NCI-H1694 (cell line): ENCODE data around the gene NRP2.

Experiments
- DNase-seq: peaks from one replicate; lab custom pipeline; 2025; lab: John Stamatoyannopoulos, UW

Gene NRP2

DNA sequence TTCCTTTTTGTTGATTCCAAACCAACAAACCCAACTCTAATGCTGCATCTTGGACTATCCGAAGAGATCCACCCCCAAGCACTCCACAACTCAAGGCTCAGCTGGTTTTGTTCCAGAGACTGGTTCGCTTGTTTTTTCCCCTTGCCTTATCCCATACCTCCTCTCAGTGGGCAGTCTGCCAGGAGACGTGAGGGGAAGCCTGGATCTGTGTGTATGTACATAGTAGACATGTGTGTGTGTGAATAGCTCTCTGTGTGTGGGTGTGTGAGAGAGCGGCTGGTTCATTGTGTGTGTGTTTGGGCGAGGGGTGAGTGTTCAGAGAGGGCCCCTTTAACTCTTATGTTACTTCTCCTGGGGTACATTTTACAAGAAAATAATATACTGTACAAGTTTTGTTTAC lies 94.4 kb downstream of the NRP2 start:
- DNase-seq: no peak

DNA sequence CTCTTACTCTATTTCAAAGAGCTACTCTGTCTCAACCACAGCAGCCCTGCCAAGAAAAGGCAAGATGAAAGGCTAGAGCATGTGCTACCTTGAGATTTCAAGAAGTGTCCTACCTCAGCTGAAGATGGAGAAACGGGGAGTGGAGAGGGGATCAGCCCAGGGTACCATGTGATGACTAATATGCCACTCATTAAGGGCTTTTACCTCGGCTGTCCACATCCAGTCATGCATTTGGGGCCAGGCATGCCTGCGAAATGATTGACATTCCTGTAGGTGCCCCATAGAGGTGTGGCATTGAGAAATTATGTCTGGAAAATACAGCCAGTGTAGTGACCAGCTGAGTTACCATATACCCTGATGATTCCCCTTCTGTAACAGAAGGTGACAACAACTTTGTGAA lies 96.1 kb downstream of the NRP2 start:
- no peak for DNase-seq

DNA sequence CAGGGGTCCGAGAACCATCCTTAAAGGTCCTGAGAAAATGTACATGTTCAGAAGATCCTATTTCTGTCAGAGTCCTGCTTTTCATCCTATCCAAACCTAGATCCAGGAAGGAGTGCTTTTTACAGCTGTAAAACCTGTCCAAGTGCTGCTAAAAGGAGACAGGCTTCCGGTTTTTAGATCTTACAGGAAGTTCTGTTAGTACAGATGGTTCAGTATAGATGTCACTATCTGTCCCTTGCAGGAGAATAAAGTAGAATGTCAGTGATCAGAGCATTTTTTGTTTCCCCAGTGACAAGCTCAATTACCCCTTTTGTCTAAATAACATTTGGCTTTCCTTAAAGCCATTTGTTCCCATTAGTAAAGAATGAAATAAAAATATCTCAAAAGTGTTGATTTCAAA lies 98.3 kb downstream of the NRP2 start:
- DNase-seq: no peak

DNA sequence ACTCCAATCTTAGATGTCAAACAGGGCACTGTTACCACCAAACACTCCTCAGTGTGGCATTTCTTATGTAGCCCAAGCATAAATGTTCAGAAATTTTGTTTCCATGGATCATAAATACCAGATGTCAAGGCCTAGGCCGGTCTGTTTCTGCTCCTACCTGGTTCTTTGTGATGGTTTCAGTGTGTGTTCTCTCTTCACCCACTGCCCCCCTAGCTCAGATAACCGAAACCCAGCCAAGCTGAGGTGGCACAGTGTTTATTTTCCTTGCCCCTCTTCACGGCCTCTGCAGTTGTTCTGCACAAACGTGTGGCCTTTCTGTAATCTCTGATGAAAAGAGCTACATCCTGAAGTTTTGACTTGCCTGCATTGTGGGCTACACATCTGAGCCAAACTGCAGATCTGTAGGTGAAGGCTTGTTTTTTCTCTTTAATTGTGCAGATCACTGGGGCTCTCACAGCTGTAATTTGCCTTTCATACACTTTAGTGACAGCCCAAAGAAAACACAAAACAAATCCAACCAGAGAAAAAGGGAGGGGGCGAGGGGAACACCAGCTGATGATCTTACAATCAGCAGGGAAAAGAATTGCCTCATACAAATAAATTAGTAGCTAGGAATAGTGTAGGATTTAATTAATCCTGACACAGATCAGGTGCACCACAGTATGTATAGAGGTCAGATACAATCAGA lies 99.1 kb downstream of the NRP2 start:
- DNase-seq: no peak

DNA sequence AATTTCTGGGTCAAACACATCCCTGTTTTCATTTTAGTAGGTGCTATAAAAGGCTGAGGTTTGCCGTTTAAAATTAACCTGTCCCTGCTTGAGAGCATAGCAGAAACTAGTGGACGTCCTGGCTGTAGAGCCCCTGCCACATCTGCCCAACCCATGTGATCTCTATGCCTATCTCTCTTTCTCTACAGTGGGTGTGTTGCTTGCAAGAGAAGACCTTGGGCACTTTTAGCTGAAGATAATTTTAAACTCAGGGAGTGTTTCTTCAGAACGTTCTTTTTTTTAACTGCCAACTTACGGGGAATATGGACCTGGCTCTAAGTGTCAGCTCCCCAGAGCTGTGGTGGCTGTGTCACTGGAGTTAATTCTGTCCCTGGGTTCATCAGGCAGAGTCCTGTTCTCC lies 100.6 kb downstream of the NRP2 start:
- no peak for DNase-seq

DNA sequence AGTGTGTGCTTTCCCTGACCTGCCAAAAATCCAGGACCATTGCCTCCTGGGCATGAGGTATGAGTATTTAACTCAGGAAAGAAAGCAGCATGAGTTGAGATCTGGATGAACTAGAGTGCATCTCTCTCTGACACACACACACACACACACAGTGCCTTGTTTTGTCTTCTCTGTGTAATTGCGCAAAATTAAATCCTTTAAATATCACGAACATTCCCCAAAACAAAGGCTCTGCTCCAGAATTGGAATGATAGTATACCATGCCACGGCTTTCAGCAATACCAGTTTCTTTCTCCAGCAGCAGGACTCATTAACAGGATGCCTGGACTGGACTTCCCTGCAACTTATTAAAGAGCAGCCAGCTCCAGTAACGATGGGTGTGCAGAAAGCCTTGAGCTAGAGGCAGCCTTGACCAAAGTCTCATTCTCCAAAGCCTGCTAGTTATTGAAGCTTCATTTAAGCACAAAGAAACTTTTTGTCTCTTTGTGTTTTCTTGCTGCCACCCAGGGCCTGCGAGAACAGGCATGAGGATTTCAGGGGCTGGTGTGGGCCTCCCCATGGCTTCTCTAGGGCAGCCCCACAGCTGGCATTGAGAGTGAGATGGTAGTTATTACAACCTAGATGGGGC lies 101.7 kb downstream of the NRP2 start:
- DNase-seq: no peak

DNA sequence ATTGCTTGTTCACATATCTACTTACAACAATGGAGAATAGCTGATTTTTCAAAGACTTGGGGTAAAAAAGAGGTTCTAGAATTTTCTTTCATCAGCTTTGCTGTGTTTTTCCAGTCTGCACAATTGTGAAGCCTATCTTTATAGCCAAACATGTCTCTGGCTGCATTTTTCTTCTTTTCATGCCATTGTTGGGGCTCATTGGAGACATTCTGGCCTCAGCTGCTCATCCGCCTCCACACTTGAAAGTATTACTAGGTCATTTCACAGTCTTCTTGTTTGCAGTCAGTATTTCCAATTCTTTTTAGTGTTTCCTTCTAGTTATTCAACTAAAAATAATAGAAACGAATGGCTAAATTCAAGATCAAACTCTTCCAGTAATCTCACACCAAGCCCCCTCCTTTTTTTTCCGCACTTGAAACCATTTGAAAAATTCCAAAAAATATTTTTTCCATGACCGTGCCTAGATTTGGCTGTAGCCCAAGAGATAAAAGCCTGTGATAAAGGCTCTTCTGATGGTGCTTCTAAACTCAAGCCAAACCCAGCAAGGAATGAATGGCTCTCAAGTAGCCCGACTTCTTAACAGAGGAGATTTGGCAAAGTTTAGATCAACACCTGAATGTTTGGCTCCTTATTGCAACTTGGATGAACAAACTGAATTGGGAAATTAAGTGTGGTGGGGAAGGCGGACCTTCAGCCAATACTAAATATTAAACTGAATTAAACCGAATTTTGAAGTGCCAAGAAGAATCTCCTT lies 103.4 kb downstream of the NRP2 start:
- DNase-seq: no peak

DNA sequence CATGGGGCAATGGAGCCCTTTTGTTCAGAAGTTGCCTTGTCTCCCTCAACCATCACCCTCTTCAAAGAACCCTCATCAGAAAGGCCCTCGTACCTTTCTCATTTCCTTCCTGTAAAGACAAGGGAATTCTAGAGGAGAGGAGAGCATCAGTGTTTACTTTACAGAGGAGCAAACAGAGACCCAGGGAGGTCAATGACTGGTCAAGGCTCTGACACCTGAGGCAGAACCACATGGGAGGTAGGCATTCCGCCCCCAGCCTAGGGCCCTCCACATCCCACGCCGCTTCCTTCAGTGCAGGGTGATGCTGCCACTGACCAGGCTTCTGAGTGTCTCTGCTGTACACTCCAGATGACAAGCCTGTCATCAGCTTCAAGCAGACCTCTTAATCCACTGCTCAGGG lies 104.7 kb downstream of the NRP2 start:
- no peak for DNase-seq

DNA sequence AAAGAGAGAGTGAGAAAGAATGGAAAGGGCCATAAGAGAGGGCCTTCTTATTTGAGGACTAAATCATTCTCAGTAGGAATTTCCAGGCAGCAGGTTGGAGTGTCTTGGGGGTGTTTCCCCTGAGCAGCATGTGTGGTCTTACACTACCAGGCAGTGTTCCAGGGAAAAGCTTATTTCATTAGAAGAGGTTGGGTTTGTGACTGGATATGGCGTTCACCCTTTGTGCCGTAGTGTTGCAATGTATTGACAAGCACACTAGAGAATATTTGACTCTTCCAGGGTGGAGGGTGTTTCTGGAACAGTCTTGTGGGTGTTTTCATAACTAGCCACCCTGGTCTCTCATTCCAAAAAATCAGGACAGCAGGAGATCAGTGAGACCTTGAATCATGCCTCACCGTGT lies 105.5 kb downstream of the NRP2 start:
- DNase-seq: no peak

DNA sequence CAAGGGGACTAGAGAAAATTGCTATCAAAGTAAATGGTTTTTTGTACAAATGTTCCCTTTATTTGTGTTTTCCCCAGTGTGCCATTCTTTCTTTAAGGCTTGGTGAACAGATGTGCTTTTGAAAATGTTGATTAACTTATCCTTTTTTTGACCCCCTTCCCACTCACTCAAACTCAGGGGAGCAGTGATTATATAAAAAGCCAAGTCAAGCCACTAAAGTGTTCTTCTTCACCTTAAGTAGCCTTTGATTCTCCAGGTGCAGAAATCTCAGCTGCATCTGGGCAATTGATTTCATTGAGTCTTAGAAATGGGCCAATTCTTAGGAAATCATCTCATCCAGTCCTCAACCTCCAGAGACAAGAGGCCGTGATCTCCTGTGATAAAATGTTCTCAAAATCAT lies 107.6 kb downstream of the NRP2 start:
- no peak for DNase-seq

DNA sequence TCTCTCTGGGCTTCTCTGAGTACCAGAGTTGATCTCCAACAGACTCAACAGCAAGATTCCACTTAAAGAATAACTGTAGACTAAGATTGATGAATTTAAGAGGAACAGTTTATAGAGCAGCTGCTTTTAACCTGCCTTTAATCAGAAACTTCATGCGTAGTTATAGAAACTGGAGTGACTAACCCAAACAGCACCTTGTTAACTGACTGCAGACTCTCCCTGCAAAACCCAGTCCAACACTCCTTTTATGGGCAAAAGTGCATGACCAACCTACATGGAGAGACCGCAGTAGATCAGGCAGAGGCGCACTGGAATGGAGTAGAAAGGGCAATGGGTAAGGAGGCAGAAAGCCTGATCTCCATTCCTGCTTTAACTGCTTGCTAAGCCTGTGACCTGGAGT lies 110.6 kb downstream of the NRP2 start:
- DNase-seq: no peak

DNA sequence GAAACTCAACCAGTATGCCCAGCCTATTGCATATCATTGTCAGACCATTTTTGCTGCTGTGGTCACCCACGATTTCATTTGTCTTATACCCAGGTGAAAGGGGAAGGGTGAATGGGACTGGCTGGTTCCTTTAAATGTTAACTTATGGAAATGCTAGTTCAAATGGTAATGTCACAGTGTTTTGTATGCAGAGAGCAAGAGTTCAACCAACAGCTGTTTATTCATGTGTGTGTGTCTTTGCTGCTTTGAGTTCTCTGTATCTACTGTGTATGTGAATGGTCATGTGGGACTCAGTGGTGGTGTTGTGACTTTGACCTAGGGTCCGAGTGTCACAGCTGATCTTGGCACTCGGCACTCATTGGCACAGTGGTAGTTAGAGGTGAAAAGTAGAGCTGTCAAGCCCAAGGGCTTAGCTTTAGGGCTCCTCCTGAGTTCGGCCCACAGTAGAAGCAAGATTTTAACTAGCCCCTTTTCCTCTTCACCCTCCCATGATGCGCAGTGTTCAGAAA lies 114.6 kb downstream of the NRP2 start:
- DNase-seq: no peak

DNA sequence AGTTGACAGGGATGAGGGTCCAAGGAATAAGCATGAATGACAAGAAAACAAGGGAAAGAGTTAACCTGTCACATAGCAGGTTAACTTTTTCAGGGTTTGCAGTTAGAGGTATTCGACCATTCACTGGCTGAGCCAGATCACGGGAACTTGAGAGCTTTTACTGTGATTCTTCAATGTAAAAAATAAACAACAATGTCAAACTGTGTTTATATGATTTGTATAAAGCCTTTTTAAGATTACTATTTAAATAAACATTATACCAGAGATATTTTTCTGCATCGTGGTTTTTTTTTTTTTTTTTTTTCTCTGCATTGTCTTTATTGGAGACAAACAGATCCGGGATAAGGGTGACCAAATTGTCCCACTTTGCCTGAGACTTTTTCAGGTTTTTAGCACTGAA lies 115.6 kb downstream of the NRP2 start:
- no peak for DNase-seq

DNA sequence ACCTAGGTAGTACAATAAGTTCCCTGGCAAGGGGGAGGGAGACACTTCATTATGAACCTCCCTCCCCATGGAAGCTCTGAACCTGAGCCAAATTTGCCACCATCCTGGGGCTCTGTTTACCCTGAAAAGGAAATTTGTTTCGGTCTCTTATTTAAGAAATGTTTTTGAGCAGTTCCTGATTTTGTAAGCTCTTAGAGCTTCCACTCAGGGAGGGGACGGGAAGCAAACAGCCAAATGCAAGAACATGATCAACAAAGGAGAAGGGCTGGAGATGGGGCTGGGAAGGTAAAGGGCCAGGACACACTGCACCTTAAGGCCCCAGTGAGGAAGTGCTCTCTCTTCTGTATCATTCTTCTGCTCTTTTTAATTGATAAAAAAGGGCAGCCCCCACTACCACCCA lies 117.9 kb downstream of the NRP2 start:
- DNase-seq: no peak

DNA sequence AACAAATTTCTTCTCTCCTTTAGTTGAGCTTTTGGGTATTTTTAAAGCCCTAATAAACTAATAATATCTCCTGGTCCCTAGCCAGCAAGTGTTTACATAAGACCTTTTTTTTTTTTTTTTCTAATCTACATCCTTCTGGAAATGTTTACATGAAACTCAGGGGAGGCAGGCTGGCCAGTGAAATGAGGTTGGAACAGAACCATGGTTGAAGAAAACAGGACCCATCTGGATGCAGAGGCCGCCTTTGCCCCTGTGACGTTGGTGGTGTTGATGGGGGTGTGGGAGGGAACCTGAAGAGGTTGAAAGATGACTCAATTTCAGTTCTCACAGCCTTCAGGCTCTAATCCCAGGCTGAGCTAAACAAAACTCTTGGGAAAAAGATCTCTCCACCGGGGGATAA lies 118.5 kb downstream of the NRP2 start:
- no peak for DNase-seq

DNA sequence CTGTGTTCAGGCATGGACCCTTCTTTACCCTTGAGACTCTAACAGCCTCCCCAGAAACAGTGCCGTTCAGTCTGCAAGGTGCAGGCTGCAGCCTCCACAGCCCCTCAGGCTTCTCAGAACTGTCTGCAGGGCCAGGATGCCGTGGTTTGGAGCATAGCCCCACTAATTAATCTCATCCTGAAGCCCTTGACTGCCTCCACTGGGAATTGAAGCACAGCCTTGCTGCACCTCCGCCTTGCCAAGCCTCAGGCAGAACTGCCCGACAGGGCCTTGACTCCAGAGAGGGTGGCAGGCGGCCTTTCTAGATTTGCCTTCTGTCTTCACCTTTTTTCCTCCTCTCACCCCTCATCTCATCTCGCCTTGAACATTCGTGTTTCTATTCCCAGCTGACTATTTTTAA lies 119.8 kb downstream of the NRP2 start:
- DNase-seq: no peak

DNA sequence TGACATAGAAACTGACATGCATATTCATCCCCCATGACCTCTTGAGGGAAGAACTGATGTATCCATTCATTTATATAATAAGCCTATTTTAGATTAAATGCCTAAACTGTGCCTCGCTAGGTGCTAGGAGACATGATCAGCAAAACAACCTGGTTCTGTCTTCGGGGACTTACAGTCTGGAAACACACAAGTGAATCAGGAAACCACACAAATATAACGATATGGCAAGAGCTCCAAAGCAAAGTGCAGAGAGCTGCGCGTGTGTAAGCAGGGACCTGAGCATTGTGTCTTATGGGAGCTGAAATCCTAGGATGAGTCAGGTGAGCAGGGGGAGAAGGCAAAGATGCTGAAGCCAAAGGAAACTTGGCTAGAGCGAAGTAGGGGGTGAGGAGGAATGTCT lies 120.6 kb downstream of the NRP2 start:
- no peak for DNase-seq

DNA sequence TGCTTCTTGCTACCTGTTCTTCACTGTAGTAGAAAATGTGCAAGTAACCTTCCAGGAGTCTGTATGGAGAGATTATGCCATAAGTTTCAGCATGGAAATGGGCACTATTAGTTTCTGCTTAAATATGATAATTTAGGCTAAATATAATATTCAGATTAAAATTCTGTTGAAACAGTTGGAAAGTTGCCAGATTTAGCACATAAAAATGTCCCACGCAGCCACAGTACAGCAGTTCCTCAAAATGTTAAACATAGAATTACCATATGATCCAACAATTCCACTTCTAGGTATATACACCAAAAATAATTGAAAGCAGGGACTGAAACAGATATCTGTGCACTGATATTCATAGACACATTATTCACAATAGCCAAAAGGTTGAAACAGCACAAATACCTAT lies 121.2 kb downstream of the NRP2 start:
- DNase-seq: no peak

DNA sequence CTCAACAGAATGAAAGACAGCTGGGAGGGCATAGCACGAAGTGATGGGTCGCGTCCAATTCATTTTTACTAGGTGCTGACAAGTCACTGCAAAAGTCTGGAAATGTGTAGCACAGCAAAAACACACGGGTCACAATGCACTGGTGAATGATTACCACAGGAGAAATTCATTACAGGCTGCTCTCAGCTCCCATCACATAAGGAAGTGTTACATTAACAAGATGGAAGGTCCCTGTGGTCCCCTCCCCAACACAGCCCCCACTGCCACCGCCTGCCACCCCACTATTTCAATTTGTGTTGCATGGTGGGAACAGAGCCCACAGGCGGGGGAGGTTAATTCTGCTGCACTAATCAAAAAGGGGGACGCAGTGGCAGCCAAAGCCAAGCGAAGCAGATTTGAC lies 122.8 kb downstream of the NRP2 start:
- no peak for DNase-seq

DNA sequence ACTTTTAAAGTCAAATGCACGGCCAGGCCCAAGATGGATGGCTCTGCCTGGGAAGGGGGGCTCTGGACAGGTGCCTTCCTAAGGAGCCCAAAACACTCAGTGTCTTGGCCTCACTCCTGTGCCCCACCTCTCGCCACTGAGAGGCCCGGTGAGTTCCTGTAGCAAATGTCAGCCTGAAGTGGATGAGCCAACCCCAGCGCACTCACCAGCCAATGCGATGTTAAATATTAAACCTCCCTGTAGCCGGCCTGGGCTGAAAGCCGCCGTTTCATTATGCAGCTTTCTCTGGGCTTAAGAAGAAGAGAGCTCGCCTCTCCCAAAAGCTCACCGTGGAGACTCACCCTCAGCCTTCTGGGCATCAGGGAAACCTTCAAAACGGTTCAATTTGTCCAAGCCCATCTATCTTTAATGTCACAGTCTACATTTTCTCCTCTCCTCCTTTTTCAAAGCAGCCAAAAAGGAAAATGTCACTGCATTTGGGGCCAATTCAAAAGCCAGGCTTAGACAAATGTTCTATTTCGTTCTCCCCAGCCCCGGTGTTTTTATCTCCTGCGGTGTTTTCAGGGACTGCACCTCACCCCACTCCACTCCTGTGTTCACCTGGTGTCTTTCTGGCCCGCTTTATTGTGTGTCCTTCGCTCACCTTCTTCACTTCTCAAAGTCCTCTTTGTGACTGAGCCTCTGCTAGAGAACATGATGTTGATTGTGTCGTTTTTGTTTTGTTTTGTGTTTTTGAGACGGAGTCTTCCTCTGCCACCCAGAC lies 124.0 kb downstream of the NRP2 start:
- no peak for DNase-seq

DNA sequence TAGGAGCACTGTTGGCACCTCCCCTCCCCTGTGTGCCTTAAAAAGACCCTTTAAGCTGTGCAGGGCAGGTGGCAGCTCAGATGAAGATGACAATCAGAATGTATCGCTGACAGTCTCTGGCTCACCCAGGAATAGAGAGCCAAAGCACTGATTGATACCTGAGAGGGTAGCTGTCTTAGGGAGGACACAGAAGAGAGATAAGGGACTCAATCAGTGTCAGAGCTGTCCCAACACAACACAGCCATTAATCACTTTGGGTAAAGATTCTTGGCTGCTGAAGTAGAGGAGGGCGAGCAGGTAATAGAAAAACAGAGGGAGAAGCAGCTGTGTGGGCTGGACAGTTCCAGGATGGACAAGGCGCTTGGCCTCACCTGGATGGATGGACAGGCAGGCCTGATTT lies 124.9 kb downstream of the NRP2 start:
- no peak for DNase-seq

DNA sequence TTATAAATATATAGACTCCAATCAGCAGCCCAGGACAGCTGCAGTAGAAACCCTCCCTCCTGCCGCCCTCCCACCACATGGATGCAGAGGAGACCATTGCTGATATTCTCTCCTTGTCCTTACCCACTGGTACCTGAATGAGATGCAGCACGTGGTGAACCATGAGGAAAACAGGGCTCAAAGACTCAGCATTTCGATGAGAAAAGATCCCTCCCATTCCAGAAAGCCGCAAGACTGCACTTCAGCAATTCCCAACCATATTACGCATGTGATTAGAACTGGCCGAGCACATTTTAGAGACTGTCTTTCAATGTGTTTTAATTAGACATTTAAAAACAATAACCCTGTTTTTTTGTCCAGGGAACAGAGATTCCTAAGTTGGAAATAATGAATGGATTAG lies 125.5 kb downstream of the NRP2 start:
- no peak for DNase-seq
